Measurements from ENCODE around the gene PMIS2.
"Not testable (repeated sequence)": the region's sequence is repeated elsewhere in the genome, so short reads cannot be mapped to it uniquely, and the experiment has no call there.

The PMIS2 gene

DNA sequence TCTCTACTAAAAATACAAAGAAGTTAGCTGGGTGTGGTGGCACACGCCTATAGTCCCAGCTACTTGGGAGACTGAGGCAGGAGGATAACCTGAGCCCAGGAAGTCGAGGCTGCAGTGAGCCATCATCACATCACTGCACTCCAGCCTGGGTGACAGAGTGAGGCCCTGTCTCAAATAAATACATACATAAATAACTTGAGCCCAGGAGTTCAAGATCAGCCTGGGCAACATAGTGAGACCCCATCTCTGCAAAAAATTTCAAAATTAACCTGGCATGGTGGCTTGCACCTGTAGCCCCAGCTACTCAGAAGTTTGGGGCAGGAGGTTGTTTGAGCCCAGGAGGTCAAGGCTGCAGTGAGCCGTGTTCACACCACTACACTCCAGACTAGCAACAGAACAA lies 9.1 kb downstream of the PMIS2 start:
- DNase-seq = not testable (repeated sequence)

DNA sequence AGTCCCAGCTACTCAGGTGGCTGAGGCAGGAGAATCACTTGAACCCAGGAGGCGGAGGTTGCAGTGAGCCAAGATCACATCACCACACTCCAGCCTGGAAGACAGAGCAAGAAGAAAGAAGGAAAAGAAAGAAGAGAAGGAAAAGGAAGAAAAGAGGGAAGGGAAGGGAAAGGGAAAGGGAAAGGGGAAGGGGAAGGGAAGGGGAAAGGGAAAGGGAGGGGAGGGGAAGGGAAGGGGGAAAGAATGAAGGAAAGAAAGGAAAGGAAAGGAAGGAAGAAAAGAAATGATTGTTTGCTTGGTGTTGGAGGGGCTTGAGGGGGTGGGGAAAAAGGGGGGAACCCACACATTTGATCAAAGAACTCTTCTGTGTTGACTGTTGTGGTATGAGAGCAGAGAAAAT lies 10.0 kb downstream of the PMIS2 start:
- DNase-seq = no peak

- no peak for DNase-seq
These were observed 10.5 kb downstream of the PMIS2 start for GRCh38 chr19:35596366-35596999.

- DNase-seq = peak; percentile 18
These were observed 16.0 kb downstream of the PMIS2 start for GRCh38 chr19:35601971-35602370.

- not testable (repeated sequence) for DNase-seq
These were observed 18.5 kb downstream of the PMIS2 start for GRCh38 chr19:35604436-35604835.

- not testable (repeated sequence) for DNase-seq
These were observed 21.2 kb downstream of the PMIS2 start for GRCh38 chr19:35607170-35607569.

DNA sequence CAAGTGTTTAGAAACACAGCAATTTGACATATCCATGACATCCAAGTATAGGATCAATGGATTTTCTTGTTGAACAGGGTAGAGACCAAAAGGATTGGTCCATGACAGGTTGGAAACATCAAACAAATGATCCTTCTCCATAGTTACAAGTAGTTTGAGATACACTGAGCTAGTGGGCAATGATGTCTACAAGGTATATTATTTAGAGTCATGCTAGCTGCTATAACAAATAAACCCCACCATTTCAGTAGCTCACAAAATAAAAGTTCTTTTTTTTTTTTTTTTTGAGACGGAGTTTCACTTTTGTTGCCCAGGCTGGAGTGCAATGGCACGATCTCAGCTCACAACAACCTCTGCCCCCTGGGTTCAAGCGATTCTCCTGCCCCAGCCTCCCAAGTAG lies 21.7 kb downstream of the PMIS2 start:
- no peak for DNase-seq

DNA sequence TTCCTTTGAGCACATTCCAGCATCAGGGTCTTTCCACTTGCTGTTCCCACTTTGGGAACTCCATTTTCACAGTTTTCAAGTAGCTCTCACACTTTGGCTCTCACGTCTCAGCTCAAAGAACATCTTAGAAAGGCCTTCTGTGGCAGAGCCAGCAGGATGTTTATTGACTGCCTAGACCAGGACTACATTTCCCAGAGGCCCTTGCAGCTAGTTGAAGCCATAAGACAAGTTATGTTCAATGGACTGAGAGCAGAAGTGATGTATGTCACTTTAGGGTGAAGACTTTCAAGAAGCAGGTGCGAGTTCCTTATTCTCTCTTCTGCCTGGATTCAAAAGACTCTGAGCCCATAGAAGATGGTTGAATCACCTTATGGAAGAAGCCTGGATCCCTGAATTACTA lies 22.3 kb downstream of the PMIS2 start:
- no peak for DNase-seq

- no peak for DNase-seq
These were observed 23.9 kb downstream of the PMIS2 start for GRCh38 chr19:35609851-35610353.

DNA sequence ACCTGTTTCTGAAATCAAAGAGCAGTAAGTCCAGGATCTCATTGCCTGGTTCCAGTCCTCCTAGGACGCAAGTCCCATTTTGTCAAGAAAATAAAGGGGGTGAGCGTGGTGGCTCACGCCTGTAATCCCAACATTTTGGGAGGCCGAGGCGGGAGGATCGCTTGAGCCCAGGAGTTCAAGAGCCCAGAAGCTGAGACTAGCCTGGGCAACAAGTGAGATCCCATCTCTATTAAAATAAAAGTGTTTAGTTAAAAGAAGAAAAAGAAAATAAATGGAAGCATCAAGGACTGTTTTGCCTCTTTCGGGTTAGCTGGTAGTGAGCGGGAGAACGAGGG lies 26.2 kb downstream of the PMIS2 start:
- DNase-seq = no peak

- peak; percentile 89 for DNase-seq
These were observed 26.8 kb downstream of the PMIS2 start, which contains the start of gene HAUS5 for GRCh38 chr19:35612559-35613321. Gene HAUS5, plus strand, starts transcription at chr19:35612735. Its CDS starts 60 bp downstream, at chr19:35612795.

DNA sequence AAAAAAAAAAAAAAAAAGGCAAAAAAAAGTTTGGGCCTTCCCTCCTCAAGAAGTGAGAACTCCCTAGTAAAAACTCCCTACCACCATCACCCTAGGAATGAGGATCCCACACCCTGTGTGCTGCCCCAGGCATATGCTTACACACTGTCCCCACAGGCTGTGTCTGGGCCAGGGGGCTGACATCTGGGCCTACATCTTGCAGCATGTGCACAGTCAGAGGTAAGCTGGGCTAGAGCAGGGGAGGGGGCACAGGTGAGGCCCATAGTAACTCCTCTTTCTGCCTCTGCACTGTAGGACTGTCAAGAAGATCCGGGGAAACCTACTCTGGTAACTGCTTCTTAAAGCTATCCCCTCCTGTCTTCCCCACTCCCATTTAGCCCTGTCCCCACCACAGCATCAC lies 27.6 kb downstream of the PMIS2 start:
- no peak for DNase-seq

- DNase-seq = no peak
These were observed 29.1 kb downstream of the PMIS2 start for GRCh38 chr19:35615036-35615435.

DNA sequence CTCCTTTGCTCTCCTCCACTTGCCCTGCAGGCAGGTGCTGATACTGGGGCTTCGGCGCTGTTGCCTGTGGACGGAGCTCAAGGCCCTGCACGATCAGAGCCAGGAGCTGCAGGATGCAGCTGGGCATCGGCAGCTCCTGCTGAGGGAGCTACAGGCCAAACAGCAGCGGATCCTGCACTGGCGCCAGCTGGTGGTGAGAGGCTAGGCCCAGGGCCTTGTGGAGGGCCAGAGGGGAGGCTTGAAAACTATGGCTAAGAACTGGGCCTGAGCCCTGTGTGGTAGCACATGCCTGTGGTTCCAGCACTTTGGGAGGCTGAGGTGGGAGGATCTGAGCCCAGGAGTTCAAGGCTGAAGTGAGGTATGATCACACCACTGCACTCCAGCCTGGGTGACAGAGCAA lies 32.9 kb downstream of the PMIS2 start:
- no peak for DNase-seq

DNA sequence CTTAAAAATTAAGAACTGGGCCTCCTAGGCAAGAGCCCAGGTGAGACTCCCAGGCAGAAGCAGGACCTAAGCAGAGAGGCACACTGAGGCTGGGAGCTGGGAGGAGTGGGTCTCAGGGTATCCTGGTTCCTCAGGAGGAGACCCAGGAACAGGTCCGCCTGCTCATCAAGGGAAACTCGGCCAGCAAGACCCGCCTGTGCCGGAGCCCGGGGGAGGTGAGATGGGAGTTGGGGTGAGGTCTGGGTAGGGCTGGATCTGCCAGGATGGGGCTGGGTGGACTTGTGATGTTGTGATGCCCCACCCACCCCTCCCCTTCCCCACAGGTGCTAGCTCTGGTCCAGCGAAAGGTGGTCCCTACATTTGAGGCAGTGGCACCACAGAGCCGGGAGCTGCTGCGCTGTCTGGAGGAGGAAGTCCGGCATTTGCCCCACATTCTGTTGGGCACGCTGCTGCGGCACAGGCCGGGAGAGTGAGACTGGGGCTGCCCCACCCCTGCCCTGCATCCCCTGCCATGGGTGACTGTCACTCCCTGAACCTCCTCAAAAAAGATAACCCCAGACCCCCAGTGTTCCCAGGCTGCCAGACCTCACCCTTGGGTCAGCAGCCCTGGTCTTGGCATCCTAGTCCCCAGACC lies 33.4 kb downstream of the PMIS2 start:
- no peak for DNase-seq

GRCh38 chr19:35620001-35620400 lies 34.0 kb downstream of the PMIS2 start:
- no peak for DNase-seq

DNA sequence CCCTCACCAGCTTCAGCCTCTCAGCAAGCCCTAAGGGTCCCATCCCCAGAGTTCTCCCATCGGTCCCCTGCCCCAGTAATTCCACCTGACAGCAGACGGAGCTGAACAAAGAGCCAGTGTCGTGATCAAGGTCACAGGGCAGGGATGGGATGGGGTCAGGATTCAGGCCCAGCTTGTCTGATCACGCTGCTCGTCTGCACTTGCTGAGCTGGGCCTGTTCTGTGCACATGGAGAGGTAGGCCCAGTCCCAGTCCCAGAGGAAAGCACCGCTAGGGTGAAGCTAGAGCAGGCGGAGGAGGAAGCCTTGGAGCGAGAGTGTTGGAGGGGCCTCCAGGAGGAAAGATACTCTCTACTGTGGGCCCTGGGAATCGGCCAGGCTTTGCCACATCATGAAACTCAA lies 35.7 kb downstream of the PMIS2 start:
- no peak for DNase-seq

GRCh38 chr19:35622750-35623149 lies 36.8 kb downstream of the PMIS2 start:
- no peak for DNase-seq

- DNase-seq = no peak
These were observed 37.5 kb downstream of the PMIS2 start for GRCh38 chr19:35623327-35624010.

- no peak for DNase-seq
These were observed 42.2 kb downstream of the PMIS2 start for GRCh38 chr19:35628264-35628564.

DNA sequence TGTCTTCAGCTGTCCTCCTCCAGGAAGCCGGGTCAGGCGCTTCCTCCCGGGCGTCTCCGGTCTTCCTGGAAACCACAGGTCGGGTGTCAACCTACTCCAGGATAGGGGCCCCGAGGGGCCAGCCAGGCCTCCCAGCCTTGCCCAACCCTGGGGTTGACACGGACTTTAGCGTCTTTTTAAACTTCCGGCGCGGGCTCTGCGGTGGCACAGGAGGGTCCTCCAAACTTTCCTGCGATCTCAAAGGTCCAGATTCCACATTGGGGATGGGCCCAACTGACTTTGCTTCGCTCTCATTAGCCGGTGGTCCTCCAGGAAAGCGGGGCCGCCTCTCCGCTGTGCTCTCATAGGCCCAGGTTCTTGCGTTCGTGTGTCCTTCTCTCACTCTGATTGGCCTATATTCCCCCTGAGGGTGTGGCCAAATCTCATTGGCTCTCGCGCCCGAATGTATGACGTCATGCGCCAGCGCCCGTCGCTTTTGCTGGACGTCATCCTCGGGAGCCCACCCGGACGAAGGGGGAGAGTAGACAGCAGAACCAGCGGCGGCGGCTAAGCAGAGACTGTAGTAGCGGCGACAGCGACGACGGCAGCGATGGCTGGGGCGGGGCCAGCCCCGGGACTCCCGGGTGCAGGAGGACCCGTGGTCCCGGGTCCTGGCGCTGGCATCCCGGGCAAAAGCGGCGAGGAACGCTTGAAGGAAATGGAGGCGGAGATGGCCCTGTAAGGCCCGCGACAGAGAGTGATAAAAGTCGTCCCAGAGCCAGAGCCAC lies 42.8 kb downstream of the PMIS2 start, which contains the start of gene RBM42:
Gene RBM42, plus strand, starts transcription at position 472 of the 767 bp plus-strand sequence. Its CDS starts 118 bp downstream, at position 590.
- peak; percentile 98 for DNase-seq

DNA sequence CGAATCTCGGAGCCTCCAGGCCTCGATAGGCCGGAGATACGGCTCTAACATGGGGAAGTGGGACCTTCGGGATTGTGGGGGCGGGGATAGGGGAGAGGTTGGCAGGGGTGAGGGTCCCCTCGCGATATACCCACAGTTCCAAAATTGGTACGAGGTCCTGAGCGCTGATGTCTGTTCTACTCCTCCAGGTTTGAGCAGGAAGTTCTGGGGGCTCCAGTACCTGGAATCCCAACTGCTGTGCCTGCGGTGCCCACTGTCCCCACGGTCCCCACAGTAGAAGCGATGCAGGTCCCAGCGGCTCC lies 43.3 kb downstream of the PMIS2 start:
- DNase-seq = no peak

Data from DMS79 (cell line).